Superior temporal gyrus (tissue), 1 donor: Measurements from ENCODE around the gene HSD17B1.
"Not testable (repeated sequence)": the region's sequence is repeated elsewhere in the genome, so short reads cannot be mapped to it uniquely, and the experiment has no call there.

Source experiments
- DNase-seq: peaks from one replicate; pipeline ENCODE4 v3.0.0-alpha.2; 2016; ENCODE audit errors: extremely low spot score

The HSD17B1 gene

GRCh38 chr17:42525221-42525620 lies 27.5 kb upstream of the HSD17B1 start:
- no peak for DNase-seq

- DNase-seq = no peak
Measured at GRCh38 chr17:42526031-42526444, 26.7 kb upstream of the HSD17B1 start.

GRCh38 chr17:42527932-42528331 lies 24.8 kb upstream of the HSD17B1 start:
- no peak for DNase-seq

GRCh38 chr17:42529061-42529460 lies 23.7 kb upstream of the HSD17B1 start:
- no peak for DNase-seq

- no peak for DNase-seq
Measured at GRCh38 chr17:42530952-42531454, 21.7 kb upstream of the HSD17B1 start.

- peak; percentile 67 for DNase-seq
Measured at GRCh38 chr17:42531455-42532354, 21.0 kb upstream of the HSD17B1 start.

GRCh38 chr17:42535155-42536047 lies 17.3 kb upstream of the HSD17B1 start:
- DNase-seq = no peak

GRCh38 chr17:42536048-42536371 lies 16.7 kb upstream of the HSD17B1 start, which contains the start of gene NAGLU:
TSS of gene NAGLU (plus strand) at chr17:42536241. CDS start at chr17:42536273, 32 bp downstream.
- DNase-seq = peak; percentile 94

- DNase-seq = peak; percentile 79
Measured at GRCh38 chr17:42536372-42537155, 16.2 kb upstream of the HSD17B1 start.

GRCh38 chr17:42537156-42537805 lies 15.4 kb upstream of the HSD17B1 start:
- no peak for DNase-seq

- no peak for DNase-seq
Measured at GRCh38 chr17:42537826-42538451, 14.8 kb upstream of the HSD17B1 start.

GRCh38 chr17:42538482-42538881 lies 14.2 kb upstream of the HSD17B1 start:
- DNase-seq = no peak

- DNase-seq = not testable (repeated sequence)
Measured at GRCh38 chr17:42540558-42540957, 12.2 kb upstream of the HSD17B1 start.

GRCh38 chr17:42541041-42541833 lies 11.5 kb upstream of the HSD17B1 start:
- no peak for DNase-seq

GRCh38 chr17:42543190-42544079 lies 9.3 kb upstream of the HSD17B1 start:
- DNase-seq = peak; percentile 41

- no peak for DNase-seq
Measured at GRCh38 chr17:42544874-42545283, 7.8 kb upstream of the HSD17B1 start.

- not testable (repeated sequence) for DNase-seq
Measured at GRCh38 chr17:42545755-42546505, 6.8 kb upstream of the HSD17B1 start.

GRCh38 chr17:42547001-42547461 lies 5.7 kb upstream of the HSD17B1 start:
- DNase-seq = no peak
